ENCODE measurements around the gene KDM4E. TPM values are rescaled to one million over a fixed set of nuclear protein-coding genes. Genes with fewer than 3 reads are reported as not detected.

KDM4E gene
- total and polyA plus RNA-seq, 9 of the 15 experiments (the other 6 are each of a cell fraction or from before 2014, with no cell fraction given), result 0.04 TPM; not detected in 8

DNA sequence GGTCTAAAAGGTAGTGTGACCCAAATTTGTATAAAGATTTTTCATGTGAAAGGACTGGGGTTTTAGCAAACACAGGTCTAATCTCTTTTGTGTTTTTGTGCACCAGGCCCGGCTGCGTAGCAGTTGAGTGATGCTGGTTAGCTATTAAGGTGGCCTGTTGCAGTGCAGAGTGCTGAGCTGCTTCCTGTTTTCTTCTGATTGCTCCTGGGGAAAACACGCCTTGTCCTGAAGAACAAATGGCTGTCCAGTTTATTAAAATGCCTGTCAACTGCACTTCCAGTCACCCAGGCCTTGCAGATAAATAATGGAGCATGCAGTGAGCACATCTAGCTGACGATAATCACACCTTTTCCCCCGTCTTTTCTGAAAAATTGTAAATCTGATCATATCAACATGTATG is 43.5 kb downstream of the KDM4E start (continued):
- TF ChIP-seq, protein P1, sequence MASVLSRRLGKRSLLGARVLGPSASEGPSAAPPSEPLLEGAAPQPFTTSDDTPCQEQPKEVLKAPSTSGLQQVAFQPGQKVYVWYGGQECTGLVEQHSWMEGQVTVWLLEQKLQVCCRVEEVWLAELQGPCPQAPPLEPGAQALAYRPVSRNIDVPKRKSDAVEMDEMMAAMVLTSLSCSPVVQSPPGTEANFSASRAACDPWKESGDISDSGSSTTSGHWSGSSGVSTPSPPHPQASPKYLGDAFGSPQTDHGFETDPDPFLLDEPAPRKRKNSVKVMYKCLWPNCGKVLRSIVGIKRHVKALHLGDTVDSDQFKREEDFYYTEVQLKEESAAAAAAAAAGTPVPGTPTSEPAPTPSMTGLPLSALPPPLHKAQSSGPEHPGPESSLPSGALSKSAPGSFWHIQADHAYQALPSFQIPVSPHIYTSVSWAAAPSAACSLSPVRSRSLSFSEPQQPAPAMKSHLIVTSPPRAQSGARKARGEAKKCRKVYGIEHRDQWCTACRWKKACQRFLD (CRISPR knock-in tag; IDR thresholded peaks at IDR 0.05), result no peak
- TF ChIP-seq POLR2AphosphoS5 (IDR thresholded peaks at IDR 0.05; ENCODE audit: control insufficient read depth, insufficient read depth, low read depth, low read length), result peak; percentile 89
- peak; percentile 77 for TF ChIP-seq ASH1L (IDR thresholded peaks at IDR 0.05; ENCODE audit: borderline replicate concordance, low read depth, partially characterized antibody)
- TF ChIP-seq L3MBTL2 (IDR thresholded peaks at IDR 0.05), result peak; percentile 96
- TF ChIP-seq PHF20 (IDR thresholded peaks at IDR 0.05; ENCODE audit: partially characterized antibody), result no peak
- no peak for TF ChIP-seq ZNF75A (CRISPR knock-in tag; IDR thresholded peaks at IDR 0.05)
- TF ChIP-seq ZNF354B (CRISPR knock-in tag; IDR thresholded peaks at IDR 0.05), result no peak
- TF ChIP-seq, protein P2, sequence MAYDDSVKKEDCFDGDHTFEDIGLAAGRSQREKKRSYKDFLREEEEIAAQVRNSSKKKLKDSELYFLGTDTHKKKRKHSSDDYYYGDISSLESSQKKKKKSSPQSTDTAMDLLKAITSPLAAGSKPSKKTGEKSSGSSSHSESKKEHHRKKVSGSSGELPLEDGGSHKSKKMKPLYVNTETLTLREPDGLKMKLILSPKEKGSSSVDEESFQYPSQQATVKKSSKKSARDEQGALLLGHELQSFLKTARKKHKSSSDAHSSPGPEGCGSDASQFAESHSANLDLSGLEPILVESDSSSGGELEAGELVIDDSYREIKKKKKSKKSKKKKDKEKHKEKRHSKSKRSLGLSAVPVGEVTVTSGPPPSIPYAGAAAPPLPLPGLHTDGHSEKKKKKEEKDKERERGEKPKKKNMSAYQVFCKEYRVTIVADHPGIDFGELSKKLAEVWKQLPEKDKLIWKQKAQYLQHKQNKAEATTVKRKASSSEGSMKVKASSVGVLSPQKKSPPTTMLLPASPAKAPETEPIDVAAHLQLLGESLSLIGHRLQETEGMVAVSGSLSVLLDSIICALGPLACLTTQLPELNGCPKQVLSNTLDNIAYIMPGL (CRISPR knock-in tag; IDR thresholded peaks at IDR 0.05), result no peak; the same call in 1 of the 2 replicates
- TF ChIP-seq ZNF589 (CRISPR knock-in tag; IDR thresholded peaks at IDR 0.05; ENCODE audit: low read depth), result no peak
- TF ChIP-seq, protein P3, sequence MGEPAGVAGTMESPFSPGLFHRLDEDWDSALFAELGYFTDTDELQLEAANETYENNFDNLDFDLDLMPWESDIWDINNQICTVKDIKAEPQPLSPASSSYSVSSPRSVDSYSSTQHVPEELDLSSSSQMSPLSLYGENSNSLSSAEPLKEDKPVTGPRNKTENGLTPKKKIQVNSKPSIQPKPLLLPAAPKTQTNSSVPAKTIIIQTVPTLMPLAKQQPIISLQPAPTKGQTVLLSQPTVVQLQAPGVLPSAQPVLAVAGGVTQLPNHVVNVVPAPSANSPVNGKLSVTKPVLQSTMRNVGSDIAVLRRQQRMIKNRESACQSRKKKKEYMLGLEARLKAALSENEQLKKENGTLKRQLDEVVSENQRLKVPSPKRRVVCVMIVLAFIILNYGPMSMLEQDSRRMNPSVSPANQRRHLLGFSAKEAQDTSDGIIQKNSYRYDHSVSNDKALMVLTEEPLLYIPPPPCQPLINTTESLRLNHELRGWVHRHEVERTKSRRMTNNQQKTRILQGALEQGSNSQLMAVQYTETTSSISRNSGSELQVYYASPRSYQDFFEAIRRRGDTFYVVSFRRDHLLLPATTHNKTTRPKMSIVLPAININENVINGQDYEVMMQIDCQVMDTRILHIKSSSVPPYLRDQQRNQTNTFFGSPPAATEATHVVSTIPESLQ (CRISPR knock-in tag; IDR thresholded peaks at IDR 0.05), result no peak
- no peak for TF ChIP-seq SRF (CRISPR knock-in tag; IDR thresholded peaks at IDR 0.05)
- no peak for TF ChIP-seq MYNN (IDR thresholded peaks at IDR 0.05)
- TF ChIP-seq MYNN (CRISPR knock-in tag; IDR thresholded peaks at IDR 0.05), result no peak
- TF ChIP-seq TBL1XR1 (IDR thresholded peaks at IDR 0.05; ENCODE audit: low read length in 2 of 2), result peak in 1 of 2 experiments; percentile 81; a peak in 2 of 4 replicates
- no peak for TF ChIP-seq ZNF175 (CRISPR knock-in tag; IDR thresholded peaks at IDR 0.05; ENCODE audit: low read depth)
- peak; percentile 94 for TF ChIP-seq ZBTB17 (CRISPR knock-in tag; IDR thresholded peaks at IDR 0.05)
- no peak for TF ChIP-seq SP2 (IDR thresholded peaks at IDR 0.05; ENCODE audit: extremely low read depth, low read depth, low read length, poor library complexity, severe bottlenecking)
- no peak; the same call in 1 of the 2 replicates for TF ChIP-seq TAF7 (tag; IDR thresholded peaks at IDR 0.05)
- TF ChIP-seq TAF1 (IDR thresholded peaks at IDR 0.05; ENCODE audit: control insufficient read depth, extremely low read depth, insufficient read depth, low read length, severe bottlenecking), result peak; percentile 88
- TF ChIP-seq ILK (tag; IDR thresholded peaks at IDR 0.05; ENCODE audit: borderline replicate concordance, low read depth), result no peak
- TF ChIP-seq POLR2H (tag; IDR thresholded peaks at IDR 0.05; ENCODE audit: low read depth), result peak; percentile 93
- TF ChIP-seq E2F3 (CRISPR knock-in tag; IDR thresholded peaks at IDR 0.05), result no peak
- TF ChIP-seq SMAD2 (IDR thresholded peaks at IDR 0.05; ENCODE audit: low read depth, low read length), result no peak
- TF ChIP-seq FOXA3 (CRISPR knock-in tag; conservative IDR thresholded peaks at IDR 0.05 in 1 of 2, IDR thresholded peaks at IDR 0.05 in 1 of 2), result no peak
- TF ChIP-seq IFI16 (CRISPR knock-in tag; IDR thresholded peaks at IDR 0.05), result no peak

All from K562 (cell line).